ENCODE measurements around the gene ANKRD13C. TPM values are rescaled to one million over a fixed set of nuclear protein-coding genes. Genes with fewer than 3 reads are reported as not detected.

ANKRD13C gene
- total and polyA plus RNA-seq, 2 of the 4 experiments (the other 2 are of a cell fraction), result 8.3 to 10.9 TPM

DNA sequence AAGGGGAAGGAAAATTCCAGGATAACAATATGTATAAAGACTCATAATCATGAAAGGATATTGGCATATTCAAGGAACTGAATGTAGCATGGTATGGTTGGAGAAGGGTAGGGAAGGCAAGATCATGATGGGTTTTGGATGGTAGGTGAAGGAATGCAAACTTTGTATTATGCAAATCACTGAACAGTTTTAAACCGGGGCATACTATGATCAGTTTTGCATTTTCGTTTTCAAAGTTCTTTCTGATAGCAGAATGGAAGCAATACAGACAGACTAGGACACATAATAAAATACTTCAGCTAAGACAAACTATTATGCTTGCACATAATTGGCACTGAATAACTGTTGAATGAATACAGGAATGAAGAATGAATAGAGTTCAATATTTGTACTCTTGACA lies 42.1 kb upstream of the ANKRD13C start:
- H3K4me2 ChIP-seq (ENCODE audit: low read depth, low read length), result no peak overlapping the region
- H3K36me3 ChIP-seq (ENCODE audit: control insufficient read depth, insufficient read depth, low read length), result no peaks in the 10 kb centered on the region
- no peaks in the 10 kb centered on the region for H3K79me1 ChIP-seq (ENCODE audit: low read depth in 1 of 2, low read length in 2 of 2)
- ChIA-PET POLR2A (ENCODE audit: unreplicated experiment) (no interaction called here), CTCF (no interaction called here)
- DNase-seq (no peak), ATAC-seq (ENCODE audit: low read depth) (no peak)
- TF ChIP-seq MXI1 (IDR thresholded peaks at IDR 0.05; ENCODE audit: borderline replicate concordance, low read depth, low read length) (no peak), RAD21 (IDR thresholded peaks at IDR 0.05; ENCODE audit: low read length) (no peak), FOS (IDR thresholded peaks at IDR 0.05; ENCODE audit: low read depth, low read length) (no peak), MAFK (IDR thresholded peaks at IDR 0.05; ENCODE audit: low read depth, low read length) (no peak), RCOR1 (IDR thresholded peaks at IDR 0.05; ENCODE audit: insufficient replicate concordance, low read length) (no peak), CHD1 (IDR thresholded peaks at IDR 0.05; ENCODE audit: low read depth, low read length) (no peak), NFE2L2 (IDR thresholded peaks at IDR 0.05; ENCODE audit: low read depth, low read length) (no peak), USF2 (IDR thresholded peaks at IDR 0.05; ENCODE audit: low read depth, low read length) (no peak), BHLHE40 (IDR thresholded peaks at IDR 0.05; ENCODE audit: low read depth, low read length) (no peak), CTCF (conservative IDR thresholded peaks at IDR 0.05; ENCODE audit: low read depth, low read length) (no peak), POLR2A (IDR thresholded peaks at IDR 0.05; ENCODE audit: low read depth, low read length) (no peak), CEBPB (IDR thresholded peaks at IDR 0.05; ENCODE audit: low read depth, low read length) (no peak), ELK1 (IDR thresholded peaks at IDR 0.05; ENCODE audit: borderline replicate concordance, low read depth, low read length) (no peak), SMC3 (IDR thresholded peaks at IDR 0.05; ENCODE audit: low read depth, low read length) (no peak), RFX5 (IDR thresholded peaks at IDR 0.05; ENCODE audit: low read depth, low read length) (no peak), MAZ (IDR thresholded peaks at IDR 0.05; ENCODE audit: borderline replicate concordance, low read depth, low read length) (no peak)
- H2BK5ac ChIP-seq (ENCODE audit: low read depth, low read length, poor library complexity, severe bottlenecking), result no peak overlapping the region
- H3K23ac ChIP-seq (ENCODE audit: low read depth, low read length), result no peak overlapping the region
- no peak overlapping the region for H2BK15ac ChIP-seq (ENCODE audit: low read depth, low read length)
- no CpG with 5 or more reads among the region's 2 CpGs for WGBS, 2 experiments (ENCODE audit: extremely low coverage in 2 of 2, insufficient read length in 1 of 2)
- H3K4me3 ChIP-seq (ENCODE audit: insufficient read depth, low read depth, low read length), result no peak overlapping the region
- H4K8ac ChIP-seq (ENCODE audit: low read depth in 2 of 2, low read length in 2 of 2), result no peak overlapping the region
- H3K18ac ChIP-seq (ENCODE audit: low read depth, low read length), result no peak overlapping the region
- no peak overlapping the region for H3K14ac ChIP-seq (replicated peaks; ENCODE audit: low read depth, low read length)
- H3K9me1 ChIP-seq (ENCODE audit: insufficient read depth, low read length), result no peaks in the 10 kb centered on the region
- no peak overlapping the region for H2BK120ac ChIP-seq (ENCODE audit: low read depth, low read length)
- H2AK9ac ChIP-seq (replicated peaks; ENCODE audit: low read depth, low read length, poor library complexity), result no peak overlapping the region
- H3K9ac ChIP-seq (ENCODE audit: low read depth, low read length), result no peak overlapping the region
- no peaks in the 10 kb centered on the region for H3K27me3 ChIP-seq (ENCODE audit: control insufficient read depth, insufficient read depth, low read length)
- H2AFZ ChIP-seq (replicated peaks; ENCODE audit: low read length, poor library complexity), result no peak overlapping the region
- dilution Hi-C loops (cut with HindIII; ENCODE audit: low sequenced_read_pairs, unreplicated experiment) (no loop called here), intact Hi-C loops (cut with micrococcal nuclease) (loop anchor here (10.0 kb wide), 1 partner anchor 1792 kb away; no protein-coding TSS in a partner anchor), in situ Hi-C loops (cut with MboI; ENCODE audit: low sequenced_read_pairs) (no loop called here)
- no peaks in the 10 kb centered on the region for H3K9me3 ChIP-seq (ENCODE audit: control insufficient read depth, insufficient read depth, low read length)
- H3K27ac ChIP-seq (ENCODE audit: insufficient read depth, low read length), result no peak overlapping the region
- H4K5ac ChIP-seq (ENCODE audit: low read depth, low read length), result no peak overlapping the region
- no peak overlapping the region for H2AK5ac ChIP-seq (ENCODE audit: low read depth, low read length)
- no peak overlapping the region for H4K91ac ChIP-seq (ENCODE audit: insufficient read depth, low read depth, low read length)
- H3K4ac ChIP-seq (ENCODE audit: low read depth, low read length), result no peak overlapping the region
- BruUV-seq (replicated peaks), result no TSS peak
- H3K4me1 ChIP-seq (ENCODE audit: control insufficient read depth, insufficient read depth, low read length), result no peaks in the 10 kb centered on the region
- no peak overlapping the region for H3K56ac ChIP-seq (ENCODE audit: extremely low read depth, insufficient read depth, low read length)
- no peaks in the 10 kb centered on the region for H4K20me1 ChIP-seq (ENCODE audit: insufficient read depth, low read length)
- H2BK20ac ChIP-seq (ENCODE audit: low read depth, low read length), result no peak overlapping the region
